Astrocyte (in vitro differentiated cells and primary cell): Measurements from ENCODE around the gene GNB1.

Experiments
- CTCF ChIP-seq: IDR thresholded peaks from 2 replicates; pipeline ENCODE4 v1.5.1; 2011; ENCODE audit warnings: low read depth, mild to moderate bottlenecking, inconsistent platforms, low read length, moderate library complexity; ENCODE audit not compliant: insufficient read depth
- EZH2 ChIP-seq: IDR thresholded peaks from 2 replicates; pipeline ENCODE4 v1.6.1; 2012; ENCODE audit warnings: mild to moderate bottlenecking, low read length, inconsistent platforms; ENCODE audit not compliant: insufficient read depth

GRCh38 chr1:1880617-1881312, 10.1 kb downstream of the GNB1 start:
- TF ChIP-seq CTCF (no peak), EZH2 (no peak)
